Activated CD4-positive, alpha-beta memory T cell treated with anti-CD3 and anti-CD28 coated beads for 36 hours (primary cell): ENCODE measurements around the gene KCNQ5. TPM values are rescaled to one million over a fixed set of nuclear protein-coding genes. Genes with fewer than 3 reads are reported as not detected.
"Not testable (repeated sequence)": the region's sequence is repeated elsewhere in the genome, so short reads cannot be mapped to it uniquely, and the experiment has no call there.

Source experiments
- CTCF ChIA-PET: fragments of 350-600 bp; sonication (Branson Sonifier 250); formaldehyde crosslinking; loops from one replicate; lab custom pipeline; 2021; ENCODE audit warnings: antibody characterized with exemption, inconsistent platforms; lab: Charles Lee
- POLR2A ChIA-PET: fragments of 350-600 bp; sonication (Branson Sonifier 250); formaldehyde crosslinking; loops from one replicate; lab custom pipeline; 2021; ENCODE audit warnings: antibody characterized with exemption; lab: Charles Lee
- DNase-seq: peaks from one replicate; pipeline ENCODE4 v3.0.0-alpha.2; 2020
- H3K27ac Mint-ChIP-seq: one replicate; pipeline ENCODE4 v1.8.0; 2021; ENCODE audit warnings: mixed read lengths
- H3K27me3 Mint-ChIP-seq: one replicate; pipeline ENCODE4 v1.8.0; 2021; ENCODE audit warnings: mixed read lengths
- H3K36me3 Mint-ChIP-seq: one replicate; pipeline ENCODE4 v1.8.0; 2021; ENCODE audit warnings: mixed read lengths
- H3K4me1 Mint-ChIP-seq: one replicate; pipeline ENCODE4 v1.8.0; 2021; ENCODE audit warnings: low read depth, mixed read lengths
- H3K4me3 Mint-ChIP-seq: one replicate; pipeline ENCODE4 v1.8.0; 2021; ENCODE audit warnings: mild to moderate bottlenecking, mixed read lengths
- H3K9me3 Mint-ChIP-seq: one replicate; pipeline ENCODE4 v1.8.0; 2021; ENCODE audit warnings: mixed read lengths
- intact Hi-C: fragments of 100-400 bp; cut with micrococcal nuclease; formaldehyde crosslinking; loops from one replicate; pipeline ENCODE4 v1.15.1; 2023
- total RNA-seq, 2 experiments: library from RNA; stranded (reverse); gene quantifications; one replicate each; pipeline ENCODE4 v1.2.3, GENCODE V29; 2021

KCNQ5 gene
- total RNA-seq, 2 experiments from 2014 or later, result 4.5 to 5.2 TPM

- Mint-ChIP-seq H3K27me3 (no peaks in the 10 kb centered on the region), H3K4me1 (no peaks in the 10 kb centered on the region), H3K4me3 (no peak overlapping the region), H3K36me3 (no peaks in the 10 kb centered on the region), H3K9me3 (no peaks in the 10 kb centered on the region), H3K27ac (no peak overlapping the region)
- DNase-seq, result no peak
- CTCF ChIA-PET, result interaction anchor here (0.6 to 2.5 kb wide), 5 partner anchors 9 to 769 kb away, joined by 3 to 7 read pairs (median 4); no protein-coding TSS in a partner anchor
- POLR2A ChIA-PET, result no interaction called here
- intact Hi-C loops, result loop anchor here (1.0 to 5.0 kb wide), 6 partner anchors 50 to 1644 kb away; no protein-coding TSS in a partner anchor
These were observed 559.1 kb downstream of the KCNQ5 start for GRCh38 chr6:73180763-73181619.

- Mint-ChIP-seq H3K4me1 (no peaks in the 10 kb centered on the region), H3K27me3 (no peaks in the 10 kb centered on the region), H3K9me3 (no peaks in the 10 kb centered on the region), H3K36me3 (no peaks in the 10 kb centered on the region), H3K27ac (no peak overlapping the region), H3K4me3 (no peak overlapping the region)
- ChIA-PET CTCF (interaction anchor here (0.9 to 2.5 kb wide), 6 partner anchors 10 to 770 kb away, joined by 3 to 7 read pairs (median 4); no protein-coding TSS in a partner anchor), POLR2A (no interaction called here)
- intact Hi-C loops, result loop anchor here (5.0 kb wide), 2 partner anchors 145 to 1645 kb away; no protein-coding TSS in a partner anchor
- DNase-seq, result no peak
These were observed 560.2 kb downstream of the KCNQ5 start for GRCh38 chr6:73182021-73182607.

DNA sequence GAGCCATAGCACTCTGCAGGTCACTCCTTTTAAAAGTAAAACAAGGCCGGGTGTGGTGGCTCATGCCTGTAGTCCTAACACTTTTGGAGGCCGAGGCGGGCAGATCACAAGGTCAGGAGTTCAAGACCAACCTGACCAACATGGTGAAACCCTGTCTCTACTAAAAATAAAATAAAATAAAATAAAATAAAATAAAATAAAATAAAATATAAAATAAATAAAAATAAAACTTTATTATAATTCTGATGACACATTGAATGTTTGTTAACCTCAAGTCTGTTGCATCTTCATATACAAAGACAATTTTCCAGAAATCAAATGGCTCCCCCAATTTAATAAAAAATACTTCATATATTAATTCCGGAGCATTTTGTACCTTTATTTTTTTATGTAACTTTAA is 571.4 kb downstream of the KCNQ5 start:
- intact Hi-C loops, H3K4me1 Mint-ChIP-seq, H3K36me3 Mint-ChIP-seq, H3K27ac Mint-ChIP-seq, H3K4me3 Mint-ChIP-seq, CTCF ChIA-PET, POLR2A ChIA-PET, H3K9me3 Mint-ChIP-seq, H3K27me3 Mint-ChIP-seq, DNase-seq: not testable (repeated sequence)

DNA sequence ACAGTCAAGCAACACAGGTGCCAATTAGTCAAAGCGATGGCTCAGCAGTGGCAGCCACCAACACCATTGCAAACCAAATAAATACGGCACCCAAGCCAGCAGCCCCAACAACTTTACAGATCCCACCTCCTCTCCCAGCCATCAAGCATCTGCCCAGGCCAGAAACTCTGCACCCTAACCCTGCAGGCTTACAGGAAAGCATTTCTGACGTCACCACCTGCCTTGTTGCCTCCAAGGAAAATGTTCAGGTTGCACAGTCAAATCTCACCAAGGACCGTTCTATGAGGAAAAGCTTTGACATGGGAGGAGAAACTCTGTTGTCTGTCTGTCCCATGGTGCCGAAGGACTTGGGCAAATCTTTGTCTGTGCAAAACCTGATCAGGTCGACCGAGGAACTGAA is 572.9 kb downstream of the KCNQ5 start:
- no peak overlapping the region for H3K4me3 Mint-ChIP-seq

GRCh38 chr6:73200247-73200646 is 578.4 kb downstream of the KCNQ5 start:
- intact Hi-C loops, result no loop called here
- Mint-ChIP-seq H3K27ac (no peak overlapping the region), H3K9me3 (no peaks in the 10 kb centered on the region), H3K27me3 (no peaks in the 10 kb centered on the region), H3K36me3 (no peaks in the 10 kb centered on the region), H3K4me1 (no peaks in the 10 kb centered on the region), H3K4me3 (no peak overlapping the region)
- ChIA-PET POLR2A (no interaction called here), CTCF (no interaction called here)
- no peak for DNase-seq

More for the DNA sequence above, 572.9 kb downstream of the KCNQ5 start:
- intact Hi-C loops, result no loop called here
- Mint-ChIP-seq H3K27ac (no peak overlapping the region), H3K4me1 (no peaks in the 10 kb centered on the region), H3K27me3 (no peaks in the 10 kb centered on the region), H3K36me3 (peaks cover 7% of the 10 kb centered on the region), H3K9me3 (no peaks in the 10 kb centered on the region)
- POLR2A ChIA-PET, result no interaction called here
- CTCF ChIA-PET, result no interaction called here
- no peak for DNase-seq

- no peaks in the 10 kb centered on the region for H3K36me3 Mint-ChIP-seq
- intact Hi-C loops, result no loop called here
- DNase-seq, result no peak
- H3K27me3 Mint-ChIP-seq, result no peaks in the 10 kb centered on the region
- ChIA-PET CTCF (no interaction called here), POLR2A (no interaction called here)
- H3K9me3 Mint-ChIP-seq, result no peaks in the 10 kb centered on the region
- H3K27ac Mint-ChIP-seq, result no peak overlapping the region
- no peaks in the 10 kb centered on the region for H3K4me1 Mint-ChIP-seq
- no peak overlapping the region for H3K4me3 Mint-ChIP-seq
These were observed 578.9 kb downstream of the KCNQ5 start for GRCh38 chr6:73200735-73201134.

DNA sequence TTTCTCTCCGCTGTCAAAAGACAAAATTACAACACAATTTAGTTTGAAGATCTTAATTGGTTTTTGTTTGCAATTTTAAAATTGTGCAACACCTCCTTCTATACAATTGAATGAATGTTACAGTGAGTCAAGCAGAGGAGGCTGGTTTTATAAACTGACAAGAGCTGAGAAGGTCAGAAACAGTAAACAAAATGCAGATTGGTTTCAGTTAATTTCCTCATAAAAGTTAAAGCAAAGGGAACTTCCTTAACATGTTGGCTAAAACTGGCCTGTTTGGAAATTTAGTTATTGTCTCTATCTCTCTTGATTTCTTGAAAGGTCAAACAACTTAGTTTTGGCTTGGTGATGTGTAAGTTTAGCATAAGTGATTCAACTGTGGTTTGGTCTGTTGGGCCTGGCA is 581.2 kb downstream of the KCNQ5 start:
- H3K4me1 Mint-ChIP-seq, result no peaks in the 10 kb centered on the region
- H3K4me3 Mint-ChIP-seq, result no peak overlapping the region
- H3K9me3 Mint-ChIP-seq, result no peaks in the 10 kb centered on the region
- no peaks in the 10 kb centered on the region for H3K27me3 Mint-ChIP-seq
- no peak overlapping the region for H3K27ac Mint-ChIP-seq
- H3K36me3 Mint-ChIP-seq, result no peaks in the 10 kb centered on the region
- CTCF ChIA-PET, result no interaction called here
- POLR2A ChIA-PET, result no interaction called here
- DNase-seq, result no peak
- intact Hi-C loops, result no loop called here

- no peak for DNase-seq
- Mint-ChIP-seq H3K9me3 (no peaks in the 10 kb centered on the region), H3K4me1 (no peaks in the 10 kb centered on the region), H3K4me3 (no peak overlapping the region), H3K27me3 (no peaks in the 10 kb centered on the region), H3K36me3 (no peaks in the 10 kb centered on the region), H3K27ac (no peak overlapping the region)
- POLR2A ChIA-PET, result no interaction called here
- CTCF ChIA-PET, result interaction anchor here (0.7 kb wide), 1 partner anchor 1999 kb away, joined by 3 read pairs; no protein-coding TSS in a partner anchor
- intact Hi-C loops, result no loop called here
These were observed 582.4 kb downstream of the KCNQ5 start for GRCh38 chr6:73204252-73204651.

GRCh38 chr6:73207221-73207837 is 585.5 kb downstream of the KCNQ5 start:
- no peaks in the 10 kb centered on the region for H3K4me1 Mint-ChIP-seq
- H3K9me3 Mint-ChIP-seq, result no peaks in the 10 kb centered on the region
- H3K36me3 Mint-ChIP-seq, result no peaks in the 10 kb centered on the region
- no peak for DNase-seq
- CTCF ChIA-PET, result no interaction called here
- intact Hi-C loops, result no loop called here
- POLR2A ChIA-PET, result no interaction called here
- H3K4me3 Mint-ChIP-seq, result no peak overlapping the region
- H3K27ac Mint-ChIP-seq, result no peak overlapping the region
- H3K27me3 Mint-ChIP-seq, result no peaks in the 10 kb centered on the region

- intact Hi-C loops, result no loop called here
- no peak for DNase-seq
- ChIA-PET POLR2A (no interaction called here), CTCF (no interaction called here)
- no peak overlapping the region for H3K27ac Mint-ChIP-seq
- no peaks in the 10 kb centered on the region for H3K4me1 Mint-ChIP-seq
- no peak overlapping the region for H3K4me3 Mint-ChIP-seq
- H3K9me3 Mint-ChIP-seq, result no peaks in the 10 kb centered on the region
- H3K36me3 Mint-ChIP-seq, result no peaks in the 10 kb centered on the region
- H3K27me3 Mint-ChIP-seq, result no peaks in the 10 kb centered on the region
These were observed 587.3 kb downstream of the KCNQ5 start for GRCh38 chr6:73209117-73209516.

DNA sequence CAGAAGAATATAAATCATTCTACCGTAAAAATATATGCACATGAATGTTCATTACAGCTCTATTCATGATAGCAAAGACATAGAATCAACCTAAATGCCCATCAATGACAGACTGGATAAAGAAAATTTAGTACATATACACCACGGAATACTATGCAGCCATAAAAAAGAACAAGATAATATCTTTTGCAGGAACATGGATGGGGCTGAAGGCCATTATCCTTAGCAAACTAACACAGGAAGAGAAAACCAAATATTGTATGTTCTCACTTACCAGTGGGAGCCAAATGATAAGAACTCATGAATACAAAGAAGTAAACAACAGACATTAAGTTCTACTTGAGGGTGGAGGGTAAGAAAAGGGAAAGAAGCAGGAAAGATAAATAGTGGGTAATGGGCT is 595.0 kb downstream of the KCNQ5 start:
- no peak for DNase-seq
- H3K27me3 Mint-ChIP-seq, result no peaks in the 10 kb centered on the region
- H3K27ac Mint-ChIP-seq, result no peak overlapping the region
- no peaks in the 10 kb centered on the region for H3K36me3 Mint-ChIP-seq
- ChIA-PET POLR2A (no interaction called here), CTCF (no interaction called here)
- H3K4me3 Mint-ChIP-seq, result no peak overlapping the region
- intact Hi-C loops, result no loop called here
- H3K4me1 Mint-ChIP-seq, result no peaks in the 10 kb centered on the region
- H3K9me3 Mint-ChIP-seq, result no peaks in the 10 kb centered on the region

GRCh38 chr6:73225396-73225795 is 603.5 kb downstream of the KCNQ5 start, which contains the start of gene KHDC1L:
Gene KHDC1L, minus strand, starts transcription at chr6:73225496. Its CDS starts 88 bp downstream, at chr6:73225408.
- H3K9me3 Mint-ChIP-seq, result no peaks in the 10 kb centered on the region
- no peaks in the 10 kb centered on the region for H3K4me1 Mint-ChIP-seq
- no peak within 1 kb of the TSS for H3K4me3 Mint-ChIP-seq
- H3K27ac Mint-ChIP-seq, result no peak within 1 kb of the TSS
- DNase-seq, result no peak
- CTCF ChIA-PET, result no interaction called here
- no peaks in the 10 kb centered on the region for H3K27me3 Mint-ChIP-seq
- H3K36me3 Mint-ChIP-seq, result no peaks in the 10 kb centered on the region
- POLR2A ChIA-PET, result no interaction called here
- intact Hi-C loops, result no loop called here
